ENCODE measurements around the gene ATP2A1. TPM values are rescaled to one million over a fixed set of nuclear protein-coding genes. Genes with fewer than 3 reads are reported as not detected.

ATP2A1 gene
- total and polyA plus RNA-seq, 2 of the 8 experiments (the other 6 are each of a cell fraction or from before 2014, with no cell fraction given) = 1.7 to 2.4 TPM

DNA sequence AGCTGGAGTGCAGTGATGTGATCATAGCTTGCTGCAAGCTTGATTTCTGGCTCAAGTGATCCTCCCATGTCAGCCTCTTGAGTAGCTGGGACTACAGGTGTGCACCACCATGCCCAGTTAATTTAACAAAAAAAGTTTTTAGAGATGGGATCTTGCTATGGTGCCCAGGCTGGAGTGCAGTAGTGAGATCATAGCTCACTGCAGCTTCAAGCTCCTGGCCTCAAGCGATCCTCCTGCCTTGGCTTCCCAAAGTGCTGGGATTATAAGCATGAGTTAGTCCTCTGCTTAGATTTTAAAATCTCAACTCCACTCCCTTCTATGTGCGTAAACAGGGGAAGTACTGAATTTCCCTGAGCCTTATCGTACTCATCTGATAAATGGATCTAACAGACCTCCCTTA, 40.4 kb downstream of the ATP2A1 start:
- H3K4me1 ChIP-seq (replicated peaks in 1 of 4; ENCODE audit: control insufficient read depth in 3 of 4, insufficient read depth in 4 of 4, low read length in 3 of 4) = peaks cover 0 to 2% (median 0%) of the 10 kb centered on the region in 4 experiments; a peak in 2 of 7 replicates
- CTCF ChIA-PET (ENCODE audit: partially characterized antibody) = interaction anchor here (0.6 to 1.9 kb wide), 5 partner anchors 19 to 62 kb away, joined by 3 to 6 read pairs (median 4); no protein-coding TSS in a partner anchor
- H2BK5ac ChIP-seq (ENCODE audit: low read depth, low read length) = no peak overlapping the region
- no peaks in the 10 kb centered on the region for H3K9me3 ChIP-seq (ENCODE audit: insufficient read depth in 2 of 2, low read depth in 1 of 2, low read length in 1 of 2)
- no peaks in the 10 kb centered on the region for H3K79me1 ChIP-seq (ENCODE audit: low read depth, low read length)
- no peak overlapping the region for H2BK120ac ChIP-seq (replicated peaks; ENCODE audit: low read depth, low read length)
- DNase-seq (ENCODE audit: low read depth in 1 of 2, low spot score in 2 of 2) (no peak), FAIRE-seq (no peak)
- H4K91ac ChIP-seq (replicated peaks; ENCODE audit: insufficient read length, low read length) = no peak overlapping the region
- no peak overlapping the region for H4K5ac ChIP-seq (ENCODE audit: insufficient read length, low read depth, low read length)
- no peaks in the 10 kb centered on the region; the same call in 1 of the 2 replicates for H3K23me2 ChIP-seq (ENCODE audit: low read depth, low read length)
- H3K56ac ChIP-seq (replicated peaks; ENCODE audit: insufficient read length, low read depth, low read length) = no peak overlapping the region
- H4K8ac ChIP-seq (ENCODE audit: extremely low read depth, insufficient read depth, low read length) = no peak overlapping the region
- TF ChIP-seq KDM1A (IDR thresholded peaks at IDR 0.05; ENCODE audit: borderline replicate concordance, low read length) (no peak), JUND (IDR thresholded peaks at IDR 0.05; ENCODE audit: low read length) (no peak)
- no peak overlapping the region for H3K9ac ChIP-seq (replicated peaks in 1 of 4; ENCODE audit: extremely low read depth in 1 of 4, low read depth in 3 of 4, low read length in 3 of 4)
- POLR2A ChIA-PET (ENCODE audit: partially characterized antibody) = no interaction called here
- H2BK15ac ChIP-seq (ENCODE audit: low read length) = no peak overlapping the region
- no peak overlapping the region for H2BK12ac ChIP-seq (ENCODE audit: low read depth, low read length)
- H3K79me2 ChIP-seq (ENCODE audit: control insufficient read depth in 1 of 2, insufficient read depth in 2 of 2, low read length in 2 of 2) = no peaks in the 10 kb centered on the region
- no peaks in the 10 kb centered on the region for H3K27me3 ChIP-seq (replicated peaks in 1 of 4; ENCODE audit: control insufficient read depth in 3 of 4, extremely low read depth in 1 of 4, insufficient read depth in 3 of 4, low read length in 3 of 4)
- WGBS, 2 experiments (ENCODE audit: extremely low coverage in 1 of 2, insufficient coverage in 1 of 2, insufficient read length in 1 of 2, insufficient replicate concordance in 2 of 2, low coverage in 1 of 2, low lambda C conversion rate in 2 of 2, missing lambda C conversion rate in 1 of 2) = 85% methylated on average over 3 of the region's 3 CpGs; no CpG with 5 or more reads in 1 of the 2 experiments
- no peak overlapping the region for H3K27ac ChIP-seq (ENCODE audit: low read depth, low read length)
- no peaks in the 10 kb centered on the region for H4K20me1 ChIP-seq (replicated peaks in 1 of 2; ENCODE audit: control insufficient read depth in 1 of 2, insufficient read depth in 2 of 2, low read length in 2 of 2)
- no peak overlapping the region for H3K4me3 ChIP-seq (ENCODE audit: extremely low read depth in 1 of 4, insufficient read depth in 2 of 4, low read depth in 3 of 4, low read length in 4 of 4)
- no peak overlapping the region for H3K23ac ChIP-seq (ENCODE audit: insufficient read length)
- H3K36me3 ChIP-seq (ENCODE audit: control insufficient read depth in 2 of 4, insufficient read depth in 4 of 4, low read length in 3 of 4) = peaks cover 0 to 9% (median 5%) of the 10 kb centered on the region in 4 experiments; a peak in 4 of 8 replicates
- H3K4ac ChIP-seq (replicated peaks; ENCODE audit: insufficient read length, low read depth, low read length) = no peak overlapping the region
- no peak overlapping the region for H2AK5ac ChIP-seq (ENCODE audit: low read depth, low read length)
- no peak overlapping the region for H3K18ac ChIP-seq (ENCODE audit: extremely low read depth, low read length)
- no peak overlapping the region for H2AFZ ChIP-seq (ENCODE audit: low read length)
- H3K4me2 ChIP-seq (ENCODE audit: insufficient read depth in 1 of 2, low read depth in 2 of 2, low read length in 2 of 2) = no peak overlapping the region
- no peak overlapping the region for H3K14ac ChIP-seq (ENCODE audit: insufficient read length)
- no peak overlapping the region for H2BK20ac ChIP-seq (ENCODE audit: low read length)

Data from H1 (cell line).